B cell (primary cell): ENCODE results near the gene POC5. TPM values are rescaled to one million over a fixed set of nuclear protein-coding genes. Genes with fewer than 3 reads are reported as not detected.

Experiments used
- ATAC-seq: fragments of 200-7000 bp; cut with Tn5 transposase; one replicate; pipeline ENCODE4 v1.10.0; 2021; ENCODE audit warnings: low read depth, mild to moderate bottlenecking, moderate number of reproducible peaks, moderate library complexity
- CTCF ChIA-PET: fragments of 350-600 bp; sonication (Branson Sonifier 250); formaldehyde crosslinking; loops from one replicate; lab custom pipeline; 2021; ENCODE audit warnings: antibody characterized with exemption, inconsistent platforms; lab: Charles Lee
- POLR2A ChIA-PET: fragments of 350-600 bp; sonication (Branson Sonifier 250); formaldehyde crosslinking; loops from one replicate; lab custom pipeline; 2021; ENCODE audit warnings: antibody characterized with exemption; lab: Charles Lee
- DNase-seq: peaks from one replicate; pipeline ENCODE4 v3.0.0; 2013
- H2AFZ ChIP-seq: 2 replicates; pipeline ENCODE4 v1.6.1; 2012; ENCODE audit warnings: mild to moderate bottlenecking, low read depth, low read length; ENCODE audit not compliant: insufficient read depth, poor library complexity, severe bottlenecking
- H3K27ac ChIP-seq, 2 donors: 1 replicate in 1 of 2; 2 replicates in 1 of 2; pipeline ENCODE4 v1.5.1; 2012 to 2013; ENCODE audit warnings: low read length in 2 of 2, mild to moderate bottlenecking in 2 of 2, moderate library complexity in 1 of 2
- H3K27me3 ChIP-seq, 4 experiments: fragments of 200-600 bp in 1 of 4; sonication (generic) in 1 of 4; replicated peaks in 1 of 4; 1 replicate in 2 of 4; 2 replicates in 2 of 4; pipeline versions ENCODE4 v1.6.1 to v1.7.0; 2013 to 2016; ENCODE audit warnings: low read length in 3 of 4, mild to moderate bottlenecking in 2 of 4, mixed read lengths in 1 of 4, moderate library complexity in 1 of 4; ENCODE audit not compliant: insufficient read depth in 4 of 4, control insufficient read depth in 3 of 4; ENCODE audit errors: control extremely low read depth in 1 of 4
- H3K36me3 ChIP-seq, 2 experiments: replicated peaks in 1 of 2; 1 replicate in 1 of 2; 2 replicates in 1 of 2; pipeline versions ENCODE4 v1.6.1 to v1.7.1; 2013; ENCODE audit warnings: low read length in 1 of 2; ENCODE audit not compliant: insufficient read depth in 2 of 2, control insufficient read depth in 1 of 2; ENCODE audit errors: control extremely low read depth in 1 of 2, extremely low read depth in 1 of 2
- H3K4me1 ChIP-seq, 2 donors: fragments of 200-600 bp in 1 of 2; sonication (generic) in 1 of 2; 1 replicate in 1 of 2; 2 replicates in 1 of 2; pipeline versions ENCODE4 v1.5.1 to v1.6.1; 2013 to 2017; ENCODE audit warnings: low read length in 2 of 2; ENCODE audit not compliant: control insufficient read depth in 2 of 2, insufficient read depth in 2 of 2
- H3K4me2 ChIP-seq: replicated peaks from 2 replicates; pipeline ENCODE3; 2012; ENCODE audit warnings: mild to moderate bottlenecking, low read depth, low read length; ENCODE audit not compliant: poor library complexity, severe bottlenecking
- H3K4me3 ChIP-seq, 5 experiments: fragments of 200-600 bp in 1 of 5; sonication (generic) in 1 of 5; 1 replicate in 3 of 5; 2 replicates in 2 of 5; pipeline versions ENCODE4 v1.5.1 to v1.7.0; 2011 to 2016; ENCODE audit warnings: low read length in 4 of 5, mild to moderate bottlenecking in 4 of 5, low read depth in 2 of 5, control low read depth in 1 of 5, moderate library complexity in 1 of 5; ENCODE audit not compliant: insufficient read depth in 1 of 5; ENCODE audit errors: control extremely low read depth in 1 of 5, extremely low read depth in 1 of 5
- H3K79me2 ChIP-seq: fragments of 200-600 bp; sonication (generic); one replicate; pipeline ENCODE4 v1.6.0; 2016; ENCODE audit warnings: low read length; ENCODE audit not compliant: control insufficient read depth, insufficient read depth
- H3K9ac ChIP-seq: fragments of 200-600 bp; sonication (generic); 2 replicates; pipeline ENCODE4 v1.6.1; 2017; ENCODE audit warnings: mild to moderate bottlenecking, low read length, moderate library complexity
- H3K9me3 ChIP-seq, 3 donors: one replicate each; pipeline versions ENCODE4 v1.6.1 to v1.7.1; 2013; ENCODE audit warnings: low read length in 2 of 3; ENCODE audit not compliant: control insufficient read depth in 2 of 3, insufficient read depth in 1 of 3; ENCODE audit errors: control extremely low read depth in 1 of 3
- H4K20me1 ChIP-seq: 2 replicates; pipeline ENCODE4 v1.6.0; 2012; ENCODE audit warnings: mild to moderate bottlenecking, low read length; ENCODE audit not compliant: insufficient read depth, control insufficient read depth, poor library complexity, severe bottlenecking
- H3K27ac Mint-ChIP-seq: one replicate; pipeline ENCODE4 v1.8.0; 2021; ENCODE audit warnings: mixed read lengths
- H3K27me3 Mint-ChIP-seq: one replicate; pipeline ENCODE4 v1.8.0; 2021; ENCODE audit warnings: mixed read lengths
- H3K4me1 Mint-ChIP-seq: one replicate; pipeline ENCODE4 v1.8.0; 2021; ENCODE audit warnings: mixed read lengths
- H3K4me3 Mint-ChIP-seq: one replicate; pipeline ENCODE4 v1.8.0; 2021; ENCODE audit warnings: mixed read lengths
- H3K9me3 Mint-ChIP-seq: one replicate; pipeline ENCODE4 v1.8.0; 2022; ENCODE audit warnings: mixed read lengths; ENCODE audit not compliant: insufficient read depth
- EZH2 ChIP-seq: IDR thresholded peaks from 2 replicates; pipeline ENCODE4 v1.6.1; 2012; ENCODE audit warnings: borderline replicate concordance, low read depth, mild to moderate bottlenecking, moderate library complexity, low read length; ENCODE audit not compliant: insufficient read depth, poor library complexity, severe bottlenecking
- WGBS: methylation state at CpG from one replicate; pipeline ENCODE4 v1.1.5; 2013; ENCODE audit warnings: missing lambda C conversion rate; ENCODE audit not compliant: insufficient coverage; 5-methylcytosine and 5-hydroxymethylcytosine counted together
- intact Hi-C: fragments of 100-400 bp; cut with micrococcal nuclease; formaldehyde crosslinking; loops from one replicate; pipeline ENCODE4 v1.10.0; 2022
- polyA plus RNA-seq: library from polyadenylated mRNA; depleted of rRNA; stranded (reverse); fragments of >200 nt; gene quantifications from 2 replicates; pipeline ENCODE4 v1.2.3, GENCODE V29; 2012
- total RNA-seq, 2 donors: library from RNA; stranded (reverse); fragments of 120-200 nt in 1 of 2; gene quantifications; 1 replicate in 1 of 2; 2 replicates in 1 of 2; pipeline versions ENCODE4 v1.2.3 to v1.2.4, GENCODE V29; 2013 to 2022
- TF ChIP-seq, protein P1 (sequence below): fragments of 200-600 bp; IDR thresholded peaks from one replicate; pipeline ENCODE4 v1.8.0; 2022; ENCODE audit warnings: antibody characterized with exemption, mild to moderate bottlenecking

The POC5 gene
- total and polyA plus RNA-seq, 2 donors (not counting 1 experiment from before 2014, with no cell fraction given) = 22.7 to 25.4 TPM

DNA sequence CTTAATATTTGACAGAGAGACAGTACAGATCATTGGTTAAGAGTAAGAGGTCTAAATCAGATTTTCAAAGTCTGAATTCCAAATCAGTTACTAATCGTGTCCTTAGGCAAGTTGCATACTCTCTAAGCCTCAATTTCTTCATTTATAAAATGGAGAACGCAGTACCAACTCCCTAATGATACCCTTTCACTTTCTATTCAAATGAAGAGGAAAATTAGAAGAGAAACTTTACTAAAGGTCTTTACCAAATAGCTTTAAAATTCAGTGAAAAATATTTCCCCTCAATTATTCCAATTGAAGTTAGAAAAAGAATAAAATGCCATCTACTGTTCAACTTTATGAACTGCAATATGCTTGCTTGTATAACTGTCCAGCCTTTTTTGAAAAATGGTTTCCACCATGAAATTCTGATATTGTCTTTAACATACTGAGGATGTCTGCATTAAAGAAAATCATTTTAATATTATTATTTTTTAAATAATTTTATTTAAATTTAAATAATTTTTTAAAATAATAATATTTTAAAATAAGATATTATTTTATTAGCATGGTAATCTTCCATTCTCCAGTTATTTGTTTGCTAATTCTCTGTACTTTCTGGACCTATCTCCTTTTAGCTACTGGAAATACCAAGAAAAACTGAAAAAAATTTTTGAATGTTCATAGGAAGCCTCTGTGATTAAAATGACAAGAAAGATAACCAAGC lies 36.0 kb downstream of the POC5 start:
- POLR2A ChIA-PET = interaction anchor here (0.6 kb wide), 1 partner anchor 20 kb away, joined by 10 read pairs; no protein-coding TSS in a partner anchor
- no peaks in the 10 kb centered on the region for H4K20me1 ChIP-seq
- no peak overlapping the region for H3K9ac ChIP-seq
- no peak overlapping the region for H3K4me3 ChIP-seq
- H3K36me3 ChIP-seq = peaks cover 1 to 17% of the 10 kb centered on the region in 2 experiments
- H3K4me2 ChIP-seq = no peak overlapping the region
- no peaks in the 10 kb centered on the region for H3K27me3 ChIP-seq
- peak; percentile 56 for ATAC-seq
- H3K9me3 ChIP-seq = no peaks in the 10 kb centered on the region
- TF ChIP-seq, protein P1, sequence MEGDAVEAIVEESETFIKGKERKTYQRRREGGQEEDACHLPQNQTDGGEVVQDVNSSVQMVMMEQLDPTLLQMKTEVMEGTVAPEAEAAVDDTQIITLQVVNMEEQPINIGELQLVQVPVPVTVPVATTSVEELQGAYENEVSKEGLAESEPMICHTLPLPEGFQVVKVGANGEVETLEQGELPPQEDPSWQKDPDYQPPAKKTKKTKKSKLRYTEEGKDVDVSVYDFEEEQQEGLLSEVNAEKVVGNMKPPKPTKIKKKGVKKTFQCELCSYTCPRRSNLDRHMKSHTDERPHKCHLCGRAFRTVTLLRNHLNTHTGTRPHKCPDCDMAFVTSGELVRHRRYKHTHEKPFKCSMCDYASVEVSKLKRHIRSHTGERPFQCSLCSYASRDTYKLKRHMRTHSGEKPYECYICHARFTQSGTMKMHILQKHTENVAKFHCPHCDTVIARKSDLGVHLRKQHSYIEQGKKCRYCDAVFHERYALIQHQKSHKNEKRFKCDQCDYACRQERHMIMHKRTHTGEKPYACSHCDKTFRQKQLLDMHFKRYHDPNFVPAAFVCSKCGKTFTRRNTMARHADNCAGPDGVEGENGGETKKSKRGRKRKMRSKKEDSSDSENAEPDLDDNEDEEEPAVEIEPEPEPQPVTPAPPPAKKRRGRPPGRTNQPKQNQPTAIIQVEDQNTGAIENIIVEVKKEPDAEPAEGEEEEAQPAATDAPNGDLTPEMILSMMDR = peak; percentile 86
- no peak for TF ChIP-seq EZH2
- no CpG with 5 or more reads among the region's 2 CpGs for WGBS
- Mint-ChIP-seq H3K4me1 (peaks cover 7% of the 10 kb centered on the region), H3K4me3 (no peak overlapping the region), H3K27me3 (no peaks in the 10 kb centered on the region), H3K9me3 (no peaks in the 10 kb centered on the region), H3K27ac (no peak overlapping the region)
- no peak overlapping the region for H2AFZ ChIP-seq
- intact Hi-C loops = loop anchor here (1.0 to 10.0 kb wide), 5 partner anchors 170 to 1779 kb away; partner anchors contain the start of genes ANKRD31, CERT1 and POLK
- CTCF ChIA-PET = interaction anchor here (0.9 to 9.9 kb wide), 7 partner anchors 12 to 632 kb away, joined by 3 to 95 read pairs (median 5); partner anchors contain the start of genes ANKRD31, CERT1, HMGCR and POLK
- H3K27ac ChIP-seq = no peak overlapping the region
- H3K79me2 ChIP-seq = no peaks in the 10 kb centered on the region
- DNase-seq = peak; percentile 55
- peaks cover 0 to 3% of the 10 kb centered on the region in 2 donors for H3K4me1 ChIP-seq

DNA sequence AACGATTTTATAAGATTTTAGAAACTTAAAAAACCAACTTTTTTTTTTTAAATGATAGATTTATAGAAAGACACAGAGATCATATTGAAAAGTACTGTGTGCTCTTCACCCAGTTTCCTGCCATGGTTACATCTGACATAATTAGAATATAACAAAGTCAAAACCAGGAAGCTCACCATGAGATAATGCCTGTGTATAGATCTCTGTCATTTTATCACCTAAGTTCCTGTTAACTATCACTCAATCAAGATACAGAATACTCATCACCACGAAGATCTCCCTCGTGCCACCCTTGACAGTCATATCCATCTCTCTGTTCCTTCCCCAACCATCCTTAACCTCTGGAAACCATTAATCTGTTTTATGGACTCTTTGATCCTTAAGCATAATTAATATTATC lies 39.1 kb downstream of the POC5 start:
- Histone ChIP-seq H3K27ac (peak overlapping the region in 1 of 2 donors; percentile 31), H3K36me3 (peaks cover 0 to 5% of the 10 kb centered on the region in 2 experiments), H3K27me3 (no peaks in the 10 kb centered on the region), H3K9me3 (no peaks in the 10 kb centered on the region), H3K4me2 (no peak overlapping the region), H3K9ac (peak overlapping the region; percentile 6), H3K4me1 (peaks cover 0 to 3% of the 10 kb centered on the region in 2 donors), H3K4me3 (no peak overlapping the region), H4K20me1 (no peaks in the 10 kb centered on the region), H2AFZ (no peak overlapping the region), H3K79me2 (no peaks in the 10 kb centered on the region)
- intact Hi-C loops = no loop called here
- TF ChIP-seq EZH2 = no peak
- 15% methylated on average over 2 of the region's 3 CpGs for WGBS
- H3K27me3 Mint-ChIP-seq = no peaks in the 10 kb centered on the region
- CTCF ChIA-PET = interaction anchor here (0.7 to 9.9 kb wide), 3 partner anchors 13 to 1819 kb away, joined by 3 to 95 read pairs (median 4); partner anchors contain the start of gene ANKRD31
- H3K4me1 Mint-ChIP-seq = peaks cover 7% of the 10 kb centered on the region
- DNase-seq = peak; percentile 8
- POLR2A ChIA-PET = interaction anchor here (1.3 kb wide), 1 partner anchor 39 kb away, joined by 6 read pairs; the partner anchor contains the start of gene POC5
- no peak overlapping the region for H3K4me3 Mint-ChIP-seq
- H3K27ac Mint-ChIP-seq = no peak overlapping the region
- ATAC-seq = no peak
- no peaks in the 10 kb centered on the region for H3K9me3 Mint-ChIP-seq
